Kidney tubule cell (primary cell): ENCODE measurements around the gene CAPS.

Experiments used
- DNase-seq: peaks from one replicate; pipeline ENCODE4 v3.0.0-alpha.2; 2018; ENCODE audit warnings: low spot score

CAPS gene

GRCh38 chr19:5934774-5935472 is 20.9 kb downstream of the CAPS start:
- DNase-seq: no peak

- DNase-seq: no peak
These were observed 21.6 kb downstream of the CAPS start for GRCh38 chr19:5935473-5936291.

- DNase-seq: no peak
These were observed 22.2 kb downstream of the CAPS start for GRCh38 chr19:5936292-5936592.

GRCh38 chr19:5937550-5937949 is 23.5 kb downstream of the CAPS start:
- no peak for DNase-seq

- no peak for DNase-seq
These were observed 26.5 kb downstream of the CAPS start for GRCh38 chr19:5940260-5941208.

- DNase-seq: no peak
These were observed 27.6 kb downstream of the CAPS start for GRCh38 chr19:5941673-5942072.

- DNase-seq: no peak
These were observed 29.0 kb downstream of the CAPS start for GRCh38 chr19:5943045-5943444.

GRCh38 chr19:5943623-5944022 is 29.6 kb downstream of the CAPS start:
- DNase-seq: no peak

GRCh38 chr19:5947435-5947834 is 33.4 kb downstream of the CAPS start:
- DNase-seq: no peak

GRCh38 chr19:5948752-5949564 is 34.9 kb downstream of the CAPS start:
- no peak for DNase-seq

- DNase-seq: peak; percentile 47
These were observed 35.8 kb downstream of the CAPS start for GRCh38 chr19:5949792-5950305.

GRCh38 chr19:5950741-5951140 is 36.7 kb downstream of the CAPS start:
- no peak for DNase-seq

- DNase-seq: no peak
These were observed 37.3 kb downstream of the CAPS start for GRCh38 chr19:5951338-5951861.

GRCh38 chr19:5952193-5953029 is 38.4 kb downstream of the CAPS start:
- DNase-seq: no peak

- DNase-seq: no peak
These were observed 39.1 kb downstream of the CAPS start for GRCh38 chr19:5953030-5953589.

- no peak for DNase-seq
These were observed 39.7 kb downstream of the CAPS start for GRCh38 chr19:5953680-5954213.

GRCh38 chr19:5954293-5954692 is 40.2 kb downstream of the CAPS start:
- DNase-seq: peak; percentile 35

GRCh38 chr19:5955636-5955935 is 41.5 kb downstream of the CAPS start:
- DNase-seq: no peak

GRCh38 chr19:5956323-5956722 is 42.3 kb downstream of the CAPS start:
- DNase-seq: no peak

- DNase-seq: no peak
These were observed 42.7 kb downstream of the CAPS start for GRCh38 chr19:5956728-5957127.
